Subcutaneous adipose tissue (tissue), 4 donors: ENCODE results near the gene CLTB. TPM values are rescaled to one million over a fixed set of nuclear protein-coding genes. Genes with fewer than 3 reads are reported as not detected.

ENCODE experiments used
- total RNA-seq, 4 donors: library from RNA; depleted of rRNA; stranded (reverse); fragments of >200 nt; gene quantifications; one replicate each; pipeline ENCODE4 v1.1.0, GENCODE V29; 2016
- TF ChIP-seq, protein P1 (sequence below): fragments of 450-650 bp; IDR thresholded peaks from one replicate; pipeline ENCODE4 v1.5.1; 2016; ENCODE audit warnings: low read depth, mild to moderate bottlenecking, control low read depth, antibody characterized with exemption, moderate library complexity

Gene CLTB
- total RNA-seq, 4 donors from 2014 or later: 80.4 to 144 (median 99.5) TPM

DNA sequence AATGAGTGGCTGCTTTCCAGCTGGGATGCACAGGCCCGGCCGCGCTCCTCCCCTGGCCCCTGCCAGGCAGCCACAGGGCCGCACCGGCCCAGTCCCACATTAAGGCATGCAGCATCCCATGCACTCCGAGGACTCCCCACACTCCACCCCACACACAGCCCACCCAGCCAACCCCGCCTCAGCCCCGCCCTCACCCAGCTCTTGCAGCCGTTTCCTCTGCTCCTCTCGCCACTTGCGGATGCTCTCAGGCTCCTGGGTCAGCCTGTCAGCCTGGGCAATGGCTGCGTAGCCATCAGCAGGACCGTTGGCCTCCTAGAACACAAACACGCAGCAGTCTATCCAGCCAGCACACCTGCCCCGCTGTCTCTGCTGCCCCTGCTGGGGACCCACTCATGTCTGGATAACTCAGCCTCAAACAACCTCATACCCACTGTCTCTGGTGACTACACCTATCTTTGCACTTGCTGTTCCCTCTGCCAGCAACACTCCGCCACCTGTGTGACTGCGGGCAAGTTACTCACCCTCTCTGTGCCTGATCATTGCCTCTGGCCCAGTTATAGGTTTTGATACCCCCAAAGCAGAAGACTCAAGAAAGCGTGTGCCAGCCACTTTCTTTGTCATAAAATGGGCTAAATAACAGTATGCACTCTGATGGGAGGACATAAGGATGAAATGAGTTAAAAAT is 18.5 kb downstream of the CLTB start:
- TF ChIP-seq, protein P1, sequence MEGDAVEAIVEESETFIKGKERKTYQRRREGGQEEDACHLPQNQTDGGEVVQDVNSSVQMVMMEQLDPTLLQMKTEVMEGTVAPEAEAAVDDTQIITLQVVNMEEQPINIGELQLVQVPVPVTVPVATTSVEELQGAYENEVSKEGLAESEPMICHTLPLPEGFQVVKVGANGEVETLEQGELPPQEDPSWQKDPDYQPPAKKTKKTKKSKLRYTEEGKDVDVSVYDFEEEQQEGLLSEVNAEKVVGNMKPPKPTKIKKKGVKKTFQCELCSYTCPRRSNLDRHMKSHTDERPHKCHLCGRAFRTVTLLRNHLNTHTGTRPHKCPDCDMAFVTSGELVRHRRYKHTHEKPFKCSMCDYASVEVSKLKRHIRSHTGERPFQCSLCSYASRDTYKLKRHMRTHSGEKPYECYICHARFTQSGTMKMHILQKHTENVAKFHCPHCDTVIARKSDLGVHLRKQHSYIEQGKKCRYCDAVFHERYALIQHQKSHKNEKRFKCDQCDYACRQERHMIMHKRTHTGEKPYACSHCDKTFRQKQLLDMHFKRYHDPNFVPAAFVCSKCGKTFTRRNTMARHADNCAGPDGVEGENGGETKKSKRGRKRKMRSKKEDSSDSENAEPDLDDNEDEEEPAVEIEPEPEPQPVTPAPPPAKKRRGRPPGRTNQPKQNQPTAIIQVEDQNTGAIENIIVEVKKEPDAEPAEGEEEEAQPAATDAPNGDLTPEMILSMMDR: no peak

DNA sequence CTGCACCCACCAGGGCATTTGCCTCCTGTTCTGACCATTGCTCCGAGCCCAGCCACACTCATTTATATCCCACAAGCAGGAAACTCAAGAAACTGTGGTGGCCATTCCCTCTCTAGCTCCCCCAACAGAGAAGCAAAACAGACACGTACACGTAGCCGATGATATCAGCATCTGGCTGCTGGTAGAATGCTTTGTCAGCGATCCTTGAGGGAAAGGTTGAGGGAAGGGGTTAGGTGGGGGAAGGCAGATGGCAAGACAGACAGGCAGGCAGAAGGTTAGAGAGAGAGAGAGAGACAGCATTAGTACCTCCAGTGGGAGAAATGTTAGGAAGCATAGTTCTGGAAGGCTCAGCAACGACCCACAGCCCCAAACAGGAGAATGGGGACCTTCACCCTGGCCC is 20.0 kb downstream of the CLTB start:
- TF ChIP-seq, protein P1: no peak

DNA sequence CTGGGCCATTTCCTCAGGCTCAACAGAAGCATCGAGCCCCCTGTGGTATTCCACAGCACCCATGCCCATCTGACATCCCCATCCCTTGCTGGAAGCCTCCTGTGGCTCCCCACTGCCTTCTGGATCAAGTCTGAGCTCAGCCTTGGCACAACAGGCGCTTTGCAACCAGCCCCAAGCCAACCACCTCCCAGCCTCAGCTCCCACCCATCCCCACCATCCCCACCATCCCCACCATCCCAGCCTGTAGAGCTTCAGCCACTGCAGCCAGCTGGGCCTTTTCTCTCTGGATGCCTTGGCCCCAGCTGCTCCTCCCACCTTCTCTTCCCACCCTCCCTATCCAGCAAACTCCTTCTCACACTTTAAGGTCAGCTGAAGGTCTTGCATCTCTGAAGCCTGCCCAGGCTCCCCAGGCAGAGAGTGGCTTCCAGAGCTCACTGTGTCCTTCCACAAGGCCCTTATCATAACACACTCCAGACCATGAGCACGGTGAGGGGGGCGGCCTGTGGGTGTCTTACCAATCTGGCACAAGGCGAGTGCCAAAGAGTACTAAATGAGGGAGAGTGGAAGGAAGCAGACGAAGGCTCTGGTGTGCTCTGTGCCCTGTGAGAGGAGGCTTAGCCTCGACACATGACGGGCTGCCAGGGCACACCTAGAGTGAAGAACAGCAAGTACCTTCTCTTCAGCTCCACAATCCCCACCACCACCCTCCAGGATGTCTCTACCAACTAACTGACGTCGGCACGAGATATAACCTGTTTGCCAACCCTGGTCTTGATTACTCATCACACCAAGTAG is 21.3 kb downstream of the CLTB start:
- TF ChIP-seq, protein P1: no peak

DNA sequence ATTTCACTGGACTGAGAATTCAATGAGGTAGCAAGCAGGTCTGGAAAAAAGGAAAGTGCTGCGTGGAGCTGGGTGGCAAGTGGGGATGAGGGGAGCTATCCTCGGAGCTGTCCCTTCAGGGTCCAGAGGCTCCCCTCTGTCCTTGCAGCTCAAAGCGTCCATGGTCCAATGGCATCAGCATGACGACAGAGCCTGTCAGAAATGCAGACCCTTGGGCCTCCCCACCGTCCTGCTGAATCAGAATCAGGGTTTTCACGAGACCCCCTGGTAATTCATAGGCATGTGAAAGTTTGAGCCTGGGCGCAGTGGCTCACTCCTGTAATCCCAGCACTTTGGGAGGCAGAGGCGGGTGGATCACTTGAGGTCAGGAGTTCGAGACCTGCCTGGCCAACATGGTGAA is 22.2 kb downstream of the CLTB start:
- TF ChIP-seq, protein P1: no peak

DNA sequence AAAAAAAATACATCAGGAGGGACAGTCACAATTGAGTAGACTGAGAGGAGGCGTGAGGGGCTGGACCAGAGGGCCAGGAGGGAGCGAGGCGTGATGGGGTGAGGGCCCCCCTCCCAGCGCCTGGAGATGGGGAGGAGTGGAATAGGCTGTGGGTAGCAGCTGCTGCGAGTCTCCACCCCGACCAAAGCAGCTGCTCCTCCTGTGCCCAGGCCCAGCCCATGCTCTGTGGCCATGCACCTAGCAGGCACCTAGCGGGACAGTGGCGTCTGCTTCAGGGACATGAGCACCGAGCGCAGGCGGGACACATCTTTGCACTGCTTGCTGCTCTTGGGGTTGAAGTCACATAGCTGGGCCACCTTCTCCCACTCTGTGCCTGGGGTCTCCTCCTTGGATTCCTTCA is 23.8 kb downstream of the CLTB start:
- TF ChIP-seq, protein P1: no peak

DNA sequence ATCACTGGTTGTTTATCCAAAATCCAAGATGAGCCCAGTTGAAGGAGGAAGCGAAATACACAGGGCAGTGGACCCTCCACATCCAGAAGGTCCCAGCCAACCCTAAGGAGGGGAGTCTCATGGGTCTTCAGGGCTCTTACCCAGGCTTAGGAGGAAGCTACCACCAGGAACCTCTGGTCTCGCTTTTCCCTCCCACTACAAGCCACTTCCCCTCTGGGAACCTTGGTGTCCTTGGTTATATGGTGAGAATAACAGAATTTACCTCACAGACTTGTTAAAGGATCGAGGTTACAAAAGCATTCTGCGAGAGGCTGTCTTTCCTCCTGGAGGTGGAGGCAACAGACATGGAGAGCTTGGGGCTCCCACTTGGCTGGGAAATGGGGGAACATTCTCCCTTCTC is 24.3 kb downstream of the CLTB start:
- TF ChIP-seq, protein P1: no peak

DNA sequence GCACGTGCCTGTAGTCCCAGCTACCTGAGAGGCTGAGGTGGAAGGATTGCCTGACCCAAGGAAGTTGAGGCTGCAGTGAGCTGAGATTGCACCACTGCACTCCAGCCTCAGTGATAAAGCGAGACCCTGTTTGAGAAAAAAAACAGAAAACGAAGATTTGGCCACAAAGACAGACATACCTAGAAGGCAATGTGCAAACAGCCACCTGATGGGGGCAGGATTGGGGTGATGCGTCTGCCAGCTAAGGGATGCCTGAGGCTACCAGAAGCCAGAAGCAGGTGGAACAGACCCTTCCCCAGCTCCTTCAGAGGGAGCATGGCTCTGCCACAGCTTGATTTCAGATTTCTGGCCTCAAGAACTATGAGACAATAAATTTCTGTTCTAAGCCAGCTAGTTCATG is 24.9 kb downstream of the CLTB start:
- TF ChIP-seq, protein P1: no peak
